EL (cell line): ENCODE measurements around the gene ELFN1.

ENCODE experiments used
- DNase-seq: peaks from one replicate; pipeline ENCODE4 v3.0.0-alpha.2; 2016

ELFN1 gene

GRCh38 chr7:1664711-1665548 lies 5.1 kb upstream of the ELFN1 start:
- peak; percentile 47 for DNase-seq

- DNase-seq, result no peak
Observed at GRCh38 chr7:1665549-1666316, 4.3 kb upstream of the ELFN1 start.

- no peak for DNase-seq
Observed at GRCh38 chr7:1666317-1666822, 3.7 kb upstream of the ELFN1 start.

GRCh38 chr7:1666823-1667565 lies 3.1 kb upstream of the ELFN1 start:
- DNase-seq, result no peak

GRCh38 chr7:1667566-1668395 lies 2.3 kb upstream of the ELFN1 start:
- DNase-seq, result no peak

- DNase-seq, result no peak
Observed at GRCh38 chr7:1668396-1669063, 1.5 kb upstream of the ELFN1 start.

- DNase-seq, result no peak
Observed at GRCh38 chr7:1669064-1669951, 769 bp upstream of the ELFN1 start.

- no peak for DNase-seq
Observed at GRCh38 chr7:1670894-1671593, 967 bp downstream of the ELFN1 start.

GRCh38 chr7:1671594-1672451 lies 1.7 kb downstream of the ELFN1 start:
- DNase-seq, result no peak

- DNase-seq, result no peak
Observed at GRCh38 chr7:1672851-1673486, 2.9 kb downstream of the ELFN1 start.

- DNase-seq, result no peak
Observed at GRCh38 chr7:1673581-1674118, 3.6 kb downstream of the ELFN1 start.

GRCh38 chr7:1674161-1675035 lies 4.3 kb downstream of the ELFN1 start:
- no peak for DNase-seq

GRCh38 chr7:1675036-1675671 lies 5.1 kb downstream of the ELFN1 start:
- DNase-seq, result no peak

- DNase-seq, result no peak
Observed at GRCh38 chr7:1675673-1676549, 5.8 kb downstream of the ELFN1 start.

GRCh38 chr7:1676550-1677078 lies 6.5 kb downstream of the ELFN1 start:
- no peak for DNase-seq
